Measurements from ENCODE around the gene PHAX. TPM values are rescaled to one million over a fixed set of nuclear protein-coding genes. Genes with fewer than 3 reads are reported as not detected.
A peak's percentile ranks its signal among the peaks of the same experiment; 100 is the strongest.
"Not testable (repeated sequence)": the region's sequence is repeated elsewhere in the genome, so short reads cannot be mapped to it uniquely, and the experiment has no call there.

PHAX gene
- total RNA-seq, 6 experiments from 2014 or later = 48.2 to 70.8 (median 67.0) TPM

GRCh38 chr5:126597156-126597555, 3.6 kb upstream of the PHAX start:
- peak overlapping the region; percentile 20 for H3K27ac Mint-ChIP-seq
- H3K4me3 Mint-ChIP-seq = no peak overlapping the region
- no peak for TF ChIP-seq CTCF (IDR thresholded peaks at IDR 0.05)
- DNase-seq = peak; percentile 60
- 0 out of 2 replicates have a peak, but pooled peaks cover 2% of the 10 kb centered on the region for H3K27me3 Mint-ChIP-seq (ENCODE audit: insufficient read depth)
- peaks cover 50% of the 10 kb centered on the region for H3K4me1 Mint-ChIP-seq (ENCODE audit: low read depth)
- H3K36me3 Mint-ChIP-seq (ENCODE audit: low read depth) = peaks cover 9% of the 10 kb centered on the region
- no peaks in the 10 kb centered on the region for H3K9me3 Mint-ChIP-seq

GRCh38 chr5:126599499-126599898, 1.2 kb upstream of the PHAX start:
- Mint-ChIP-seq H3K4me1 (ENCODE audit: low read depth) (peaks cover 40% of the 10 kb centered on the region), H3K27me3 (ENCODE audit: insufficient read depth) (0 out of 2 replicates have a peak, but pooled peaks cover 2% of the 10 kb centered on the region), H3K36me3 (ENCODE audit: low read depth) (peaks cover 13% of the 10 kb centered on the region), H3K9me3 (no peaks in the 10 kb centered on the region), H3K27ac (peak overlapping the region; percentile 24; the same call in 1 of the 2 replicates), H3K4me3 (no peak overlapping the region)
- no peak for TF ChIP-seq CTCF (IDR thresholded peaks at IDR 0.05)
- no peak for DNase-seq

DNA sequence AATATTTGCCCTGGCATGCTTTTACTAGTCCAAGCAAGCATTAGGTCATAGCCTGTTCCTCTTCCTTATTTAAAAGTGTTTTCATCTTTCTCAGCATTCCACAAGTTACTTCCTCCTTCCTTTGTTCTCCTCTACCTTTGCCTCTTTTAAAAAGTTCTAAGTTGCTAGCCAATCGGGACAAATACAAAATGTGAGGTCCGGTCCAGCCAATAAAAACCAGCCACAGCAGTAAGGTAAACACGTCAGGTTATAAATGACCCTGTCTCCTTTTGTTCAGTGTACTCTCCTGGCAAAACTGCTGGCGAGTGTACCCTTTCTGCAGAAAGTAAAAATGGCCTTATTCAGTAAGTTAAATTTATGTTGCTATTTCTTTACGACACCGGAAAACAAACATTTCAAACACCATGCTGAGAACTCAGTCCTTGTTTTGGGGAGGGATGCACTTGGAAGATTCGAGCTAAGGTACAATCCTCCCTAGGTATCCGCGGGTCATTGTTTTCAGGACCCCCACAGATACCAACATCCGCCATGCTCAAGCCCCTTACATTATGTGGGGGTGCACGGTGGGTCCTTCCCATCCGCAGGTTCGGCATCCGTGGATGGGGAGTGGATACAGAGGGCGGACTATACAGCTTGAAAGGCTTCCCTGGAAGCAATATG, 646 bp upstream of the PHAX start:
- not testable (repeated sequence) for H3K9me3 Mint-ChIP-seq; H3K27me3 Mint-ChIP-seq (ENCODE audit: insufficient read depth); DNase-seq
- peak overlapping the region; percentile 97 for H3K4me3 Mint-ChIP-seq
- H3K27ac Mint-ChIP-seq = peak overlapping the region; percentile 91
- H3K36me3 Mint-ChIP-seq (ENCODE audit: low read depth) = peaks cover 13% of the 10 kb centered on the region
- H3K4me1 Mint-ChIP-seq (ENCODE audit: low read depth) = peaks cover 39% of the 10 kb centered on the region

- H3K4me3 Mint-ChIP-seq = peak overlapping the region; percentile 36; the same call in 1 of the 2 replicates
Observed at GRCh38 chr5:126603402-126603991, 2.8 kb downstream of the PHAX start.

GRCh38 chr5:126605525-126605924, 4.8 kb downstream of the PHAX start:
- no peak overlapping the region for H3K27ac Mint-ChIP-seq
- no peaks in the 10 kb centered on the region for H3K9me3 Mint-ChIP-seq
- H3K36me3 Mint-ChIP-seq (ENCODE audit: low read depth) = peaks cover 32% of the 10 kb centered on the region
- H3K4me3 Mint-ChIP-seq = peak overlapping the region; percentile 7; the same call in 1 of the 2 replicates
- H3K4me1 Mint-ChIP-seq (ENCODE audit: low read depth) = peaks cover 30% of the 10 kb centered on the region
- H3K27me3 Mint-ChIP-seq (ENCODE audit: insufficient read depth) = no peaks in the 10 kb centered on the region; the same call in 1 of the 2 replicates
- DNase-seq = no peak
- no peak for TF ChIP-seq CTCF (IDR thresholded peaks at IDR 0.05)

More at GRCh38 chr5:126603402-126603991, 2.8 kb downstream of the PHAX start:
- H3K9me3 Mint-ChIP-seq = no peaks in the 10 kb centered on the region
- TF ChIP-seq CTCF (IDR thresholded peaks at IDR 0.05) = no peak
- H3K27ac Mint-ChIP-seq = no peak overlapping the region
- peaks cover 39% of the 10 kb centered on the region for H3K4me1 Mint-ChIP-seq (ENCODE audit: low read depth)
- H3K36me3 Mint-ChIP-seq (ENCODE audit: low read depth) = peaks cover 24% of the 10 kb centered on the region
- no peaks in the 10 kb centered on the region; the same call in 1 of the 2 replicates for H3K27me3 Mint-ChIP-seq (ENCODE audit: insufficient read depth)
- no peak for DNase-seq

DNA sequence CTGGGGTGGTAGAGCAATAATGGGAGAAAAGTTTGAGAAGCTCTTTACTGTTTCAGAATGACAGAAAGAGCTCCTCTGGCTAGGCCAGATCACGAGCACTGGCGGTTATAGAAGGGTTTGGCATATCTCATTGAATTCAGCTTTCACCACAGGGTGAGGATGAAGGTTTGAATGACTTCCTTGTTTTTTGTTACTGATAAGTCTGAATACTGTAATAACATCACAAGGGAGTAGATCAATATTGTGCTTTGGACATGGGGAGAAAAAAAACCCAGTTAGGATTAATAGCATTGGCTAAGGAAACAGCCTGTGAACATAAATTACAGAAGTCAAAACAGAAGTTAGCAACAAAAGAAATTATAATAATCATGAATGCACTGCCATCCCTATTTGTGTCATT, 9.4 kb downstream of the PHAX start:
- no peak for DNase-seq
- H3K4me3 Mint-ChIP-seq = no peak overlapping the region
- peaks cover 21% of the 10 kb centered on the region for H3K4me1 Mint-ChIP-seq (ENCODE audit: low read depth)
- H3K27ac Mint-ChIP-seq = no peak overlapping the region
- H3K27me3 Mint-ChIP-seq (ENCODE audit: insufficient read depth) = no peaks in the 10 kb centered on the region; the same call in 1 of the 2 replicates
- no peaks in the 10 kb centered on the region for H3K9me3 Mint-ChIP-seq
- no peak for TF ChIP-seq CTCF (IDR thresholded peaks at IDR 0.05)
- H3K36me3 Mint-ChIP-seq (ENCODE audit: low read depth) = peaks cover 25% of the 10 kb centered on the region

Data from HFFc6 (cell line).